Hypothalamus (tissue), 51 donors: ENCODE data around the gene CERS4.
A peak's percentile ranks its signal among the peaks of the same experiment; 100 is the strongest.
"Not testable (repeated sequence)": the region's sequence is repeated elsewhere in the genome, so short reads cannot be mapped to it uniquely, and the experiment has no call there.

Experiments
- DNase-seq, 51 donors: peaks; one replicate each; lab custom pipeline; 2025; lab: John Stamatoyannopoulos, UW

Gene CERS4

DNA sequence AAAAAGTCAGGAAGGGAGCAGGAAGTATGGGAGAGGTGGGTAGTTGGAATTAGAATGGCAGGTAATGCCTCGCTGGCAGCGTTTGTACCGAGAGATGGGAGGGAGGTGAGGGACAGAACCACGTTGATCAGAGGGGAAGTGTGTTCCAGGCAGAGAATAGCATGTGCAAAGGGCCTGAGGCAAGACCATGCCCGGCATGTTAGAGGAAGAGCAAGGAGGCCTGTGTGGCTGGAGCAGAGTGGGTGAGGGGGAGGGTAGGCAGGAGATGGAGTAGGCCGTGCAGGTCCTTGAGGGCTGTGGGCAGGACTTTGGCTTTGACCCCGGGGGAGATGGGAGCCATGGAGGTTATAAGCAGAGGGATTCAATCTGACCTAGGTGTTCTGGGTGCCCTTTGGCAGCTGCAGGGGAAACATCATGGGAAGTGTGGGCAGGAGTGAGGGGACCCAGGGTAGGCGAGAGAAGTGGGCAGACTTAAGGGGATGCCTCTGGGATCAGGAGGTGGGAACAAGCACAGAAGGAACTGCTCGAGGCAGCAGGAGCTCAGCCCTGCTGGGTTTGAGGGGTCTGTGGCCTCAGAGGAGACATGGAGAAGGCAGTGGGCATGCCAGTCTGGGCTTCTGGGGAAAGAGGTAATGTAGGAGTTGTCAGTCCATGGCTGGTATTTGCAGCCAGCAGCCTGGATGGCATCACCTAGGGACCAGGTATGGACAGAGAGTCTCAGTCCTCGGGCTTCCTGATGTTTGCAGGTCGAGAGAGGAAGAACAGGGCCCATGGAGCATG is 50.2 kb downstream of the CERS4 start:
- no peak for DNase-seq

DNA sequence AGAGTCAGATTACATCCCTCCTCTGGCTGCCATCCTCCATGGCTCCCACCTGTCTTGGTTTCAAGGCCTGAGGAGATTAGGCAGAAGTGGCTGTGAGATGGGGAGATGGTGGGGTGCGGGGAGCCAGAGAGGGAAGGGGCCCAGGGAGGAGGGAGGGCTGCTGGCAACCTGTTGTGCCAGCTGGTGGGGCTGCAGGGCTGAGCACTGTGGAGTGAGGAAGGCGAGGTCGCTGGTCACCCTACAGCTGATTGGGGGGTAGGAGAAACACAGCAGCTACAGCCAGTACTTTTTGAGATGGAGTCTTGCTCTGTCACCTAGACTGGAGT is 50.7 kb downstream of the CERS4 start:
- no peak for DNase-seq

GRCh38 chr19:8261347-8261746 is 52.2 kb downstream of the CERS4 start:
- no peak for DNase-seq

GRCh38 chr19:8261881-8262280 is 52.7 kb downstream of the CERS4 start:
- DNase-seq = no peak

DNA sequence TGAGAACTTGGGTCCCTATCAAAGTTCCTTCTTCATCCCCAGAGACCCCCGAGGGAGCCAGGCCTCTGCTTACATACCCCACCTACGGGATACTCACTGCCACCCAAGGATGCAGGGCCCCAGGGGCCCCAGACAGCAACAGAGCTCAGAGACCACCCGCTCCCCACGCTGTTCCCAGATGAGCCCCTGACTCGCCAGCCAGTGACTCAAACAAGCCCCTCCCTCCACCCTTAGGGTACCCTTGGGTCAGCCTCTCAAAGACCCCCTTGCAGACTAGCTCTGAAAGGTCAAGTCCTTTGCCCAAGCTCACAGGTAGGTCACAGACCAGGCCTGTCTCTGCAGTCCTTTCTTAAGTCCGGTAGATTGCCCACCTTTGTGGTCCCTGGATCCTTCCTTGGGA is 53.3 kb downstream of the CERS4 start:
- no peak for DNase-seq

DNA sequence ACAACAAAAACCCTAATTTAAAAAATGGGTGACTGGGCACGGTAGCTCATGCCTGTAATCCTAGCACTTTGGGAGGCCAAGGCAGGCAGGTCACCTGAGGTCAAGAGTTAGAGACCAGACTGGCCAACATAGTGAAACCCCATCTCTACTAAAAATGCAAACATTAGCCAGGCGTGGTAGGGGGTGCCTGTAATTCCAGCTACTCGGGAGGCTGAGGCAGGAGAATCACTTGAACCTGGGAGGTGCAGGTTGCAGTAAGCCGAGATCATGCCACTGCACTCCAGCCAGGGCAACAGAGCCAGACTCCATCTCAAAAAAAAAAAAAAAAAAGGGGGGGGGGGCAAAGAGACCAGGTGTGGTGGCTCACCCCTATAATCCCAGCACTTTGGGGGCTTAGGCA is 55.1 kb downstream of the CERS4 start:
- DNase-seq = not testable (repeated sequence)

- no peak for DNase-seq
Measured at GRCh38 chr19:8265872-8266271, 56.7 kb downstream of the CERS4 start.

- no peak for DNase-seq
Measured at GRCh38 chr19:8269724-8270123, 60.6 kb downstream of the CERS4 start.

DNA sequence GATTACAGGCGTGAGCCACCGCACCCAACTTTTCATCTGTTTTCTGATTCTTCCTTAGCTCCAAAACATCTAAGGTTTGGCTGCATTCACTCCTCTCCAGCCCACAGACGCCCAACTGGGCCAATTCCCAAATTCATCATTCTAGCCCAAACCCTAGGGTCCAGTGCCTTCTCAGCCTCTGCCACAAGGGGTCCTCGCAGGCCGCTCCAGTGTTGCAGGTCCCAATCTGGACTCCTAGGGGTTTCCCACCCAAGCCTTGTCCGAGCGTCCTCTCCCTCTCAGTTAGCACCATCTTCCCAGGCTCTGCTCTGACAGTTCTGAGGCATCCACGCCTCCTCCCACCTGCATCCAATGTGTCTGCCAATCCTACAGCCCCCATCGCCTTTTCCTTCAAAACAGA is 67.3 kb downstream of the CERS4 start:
- not testable (repeated sequence) for DNase-seq

- DNase-seq = not testable (repeated sequence)
Measured at GRCh38 chr19:8291337-8291736, 82.2 kb downstream of the CERS4 start.

DNA sequence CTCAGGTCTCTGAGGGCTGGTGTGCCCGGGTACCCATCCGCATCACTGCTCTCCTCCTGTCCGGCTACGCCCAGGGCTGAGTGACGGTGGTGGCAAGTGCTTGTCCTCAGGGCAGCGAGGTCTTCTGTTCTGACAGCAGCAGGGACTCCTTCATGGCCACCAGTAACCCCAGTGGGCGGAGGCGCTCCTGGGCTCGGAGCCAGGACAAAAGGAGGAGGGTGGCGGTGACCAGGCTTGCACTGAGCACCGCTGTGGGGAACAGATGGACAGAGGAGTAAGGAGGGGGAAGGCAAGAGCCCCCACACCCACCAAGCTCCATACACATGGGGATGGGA is 93.2 kb downstream of the CERS4 start:
- DNase-seq = peak in 4 of 51 donors; percentile 3 to 27 (median 10)

- no peak for DNase-seq
Measured at GRCh38 chr19:8302734-8303133, 93.6 kb downstream of the CERS4 start.

DNA sequence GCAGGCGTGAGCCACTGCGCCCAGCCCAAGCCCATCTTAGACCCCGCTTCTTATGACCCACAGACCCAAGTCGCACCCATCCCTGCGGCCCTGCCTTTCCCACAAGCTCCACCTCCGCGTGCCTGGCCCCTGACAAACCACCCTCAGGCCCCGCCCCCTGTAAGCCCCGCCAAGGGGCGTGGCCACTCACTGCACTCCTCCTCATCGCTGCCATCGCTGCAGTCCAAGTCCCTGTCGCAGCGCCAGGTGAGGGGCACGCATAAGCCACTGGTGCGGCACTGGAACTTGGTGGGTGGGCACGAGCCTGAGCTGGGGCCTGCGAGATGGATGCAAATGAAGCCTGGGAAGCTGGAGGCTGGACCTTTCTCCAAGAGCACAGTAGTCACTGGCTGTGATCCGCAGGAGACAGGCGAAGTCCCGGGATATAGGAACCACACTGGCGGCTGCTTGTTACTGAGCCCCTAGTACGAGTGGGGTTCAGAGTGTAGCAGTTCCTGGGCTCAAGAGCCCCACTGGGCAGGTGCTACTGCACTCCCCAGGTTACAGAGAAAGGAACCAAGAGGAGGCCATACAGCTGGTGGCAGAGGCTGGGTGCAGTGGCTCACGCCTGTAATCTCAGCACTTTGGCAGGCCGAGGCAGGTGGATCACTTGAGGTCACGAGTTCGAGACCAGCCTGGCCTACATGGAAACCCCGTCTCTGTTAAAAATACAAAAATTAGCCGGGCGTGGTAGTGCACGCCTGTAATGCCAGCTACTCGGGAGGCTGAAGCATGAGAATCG is 95.9 kb downstream of the CERS4 start:
- no peak for DNase-seq

- DNase-seq = no peak
Measured at GRCh38 chr19:8305798-8306197, 96.6 kb downstream of the CERS4 start.

DNA sequence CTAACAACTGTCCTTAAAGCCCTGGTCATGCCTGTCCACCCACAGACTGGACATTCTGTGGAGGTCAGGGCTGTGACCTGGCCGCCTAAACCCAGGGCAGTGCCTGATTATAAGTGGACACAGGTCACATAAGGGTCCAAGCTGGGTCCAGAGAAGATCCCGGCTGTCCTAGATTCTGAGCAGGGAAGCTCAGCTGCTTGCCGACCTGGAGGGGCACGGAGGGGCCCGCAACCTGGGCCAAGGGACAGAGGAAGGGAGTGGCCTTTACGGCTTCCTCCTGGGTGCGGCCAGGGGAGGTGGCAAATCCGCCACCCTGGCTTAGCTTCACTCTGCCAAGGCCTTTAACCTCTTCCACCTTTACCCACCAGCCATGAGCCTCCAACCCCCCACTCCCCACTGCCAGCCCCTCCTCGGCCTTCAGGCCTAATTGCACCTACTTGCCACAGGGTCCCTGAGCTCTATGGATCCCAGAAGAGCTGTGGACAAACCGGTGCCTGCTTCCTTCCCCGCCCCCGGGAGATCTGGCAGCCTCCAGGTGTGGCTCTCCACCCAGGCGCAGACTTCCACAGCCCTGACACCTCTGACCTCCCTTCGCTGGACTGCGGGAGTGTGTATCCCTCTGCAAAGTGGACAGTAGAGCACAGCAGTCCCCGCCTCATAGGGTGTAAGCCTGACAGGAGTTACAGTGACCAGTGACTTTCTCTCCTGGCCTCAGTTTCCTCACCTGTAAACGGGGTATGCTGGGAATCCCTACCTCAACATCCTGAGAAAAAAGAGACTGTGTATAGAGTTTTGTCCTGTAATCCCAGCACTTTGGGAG is 97.3 kb downstream of the CERS4 start:
- no peak for DNase-seq

- DNase-seq = peak in 1 of 51 donors; percentile 30
Measured at GRCh38 chr19:8307400-8307964, 98.3 kb downstream of the CERS4 start.

- DNase-seq = peak; percentile 37 to 94 (median 81)
Measured at GRCh38 chr19:8307965-8308866, 99.0 kb downstream of the CERS4 start, which contains the start of gene CD320. Gene CD320, minus strand, starts transcription at chr19:8308358. Its CDS starts 68 bp downstream, at chr19:8308290.

DNA sequence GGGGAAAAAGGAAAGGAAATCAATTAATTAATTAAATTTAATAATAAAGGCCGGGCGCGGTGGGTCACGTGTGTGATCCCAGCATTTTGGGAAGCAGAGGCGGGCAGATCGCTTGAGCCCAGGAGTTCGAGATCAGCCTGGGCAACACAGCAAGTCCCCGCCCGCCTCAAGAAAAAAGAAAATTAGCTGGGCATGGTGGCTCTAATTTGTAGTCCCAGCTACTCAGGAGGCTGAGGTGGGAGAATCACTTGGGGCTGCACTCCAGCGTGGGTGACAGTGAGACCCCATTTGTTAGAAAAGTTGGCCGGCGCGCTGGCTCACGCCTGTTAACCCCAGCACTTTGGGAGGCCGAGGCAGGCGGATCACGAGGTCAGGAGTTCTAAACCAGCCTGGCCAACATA is 99.7 kb downstream of the CERS4 start:
- no peak for DNase-seq

GRCh38 chr19:8310342-8311055 is 101.3 kb downstream of the CERS4 start:
- no peak for DNase-seq
